ENCODE measurements around the gene SLC15A1.

Gene SLC15A1

DNA sequence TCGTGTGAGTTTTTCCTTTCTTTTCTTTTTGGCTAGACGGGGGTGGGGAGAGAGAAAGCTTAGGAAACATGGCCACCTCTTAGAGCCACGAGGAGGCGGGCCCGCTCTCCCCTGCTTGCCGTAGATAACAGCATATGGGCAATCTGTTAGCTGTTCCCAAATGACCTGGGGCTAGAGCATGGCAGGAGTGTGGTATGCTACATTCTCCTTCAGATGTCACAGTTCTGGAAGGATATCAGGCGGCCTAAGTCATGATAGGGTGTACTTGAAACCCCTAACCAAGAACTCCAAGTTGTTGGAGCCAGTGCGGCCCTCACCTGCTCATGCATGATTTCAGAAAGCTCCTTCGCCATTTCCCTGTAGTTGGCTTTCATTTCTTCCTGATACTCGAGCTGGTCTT is 44.3 kb upstream of the SLC15A1 start:
- H3K4me3 ChIP-seq (ENCODE audit: low read depth, low read length): no peak overlapping the region
- DNase-seq (ENCODE audit: low read depth): no peak
- TF ChIP-seq, protein P1, sequence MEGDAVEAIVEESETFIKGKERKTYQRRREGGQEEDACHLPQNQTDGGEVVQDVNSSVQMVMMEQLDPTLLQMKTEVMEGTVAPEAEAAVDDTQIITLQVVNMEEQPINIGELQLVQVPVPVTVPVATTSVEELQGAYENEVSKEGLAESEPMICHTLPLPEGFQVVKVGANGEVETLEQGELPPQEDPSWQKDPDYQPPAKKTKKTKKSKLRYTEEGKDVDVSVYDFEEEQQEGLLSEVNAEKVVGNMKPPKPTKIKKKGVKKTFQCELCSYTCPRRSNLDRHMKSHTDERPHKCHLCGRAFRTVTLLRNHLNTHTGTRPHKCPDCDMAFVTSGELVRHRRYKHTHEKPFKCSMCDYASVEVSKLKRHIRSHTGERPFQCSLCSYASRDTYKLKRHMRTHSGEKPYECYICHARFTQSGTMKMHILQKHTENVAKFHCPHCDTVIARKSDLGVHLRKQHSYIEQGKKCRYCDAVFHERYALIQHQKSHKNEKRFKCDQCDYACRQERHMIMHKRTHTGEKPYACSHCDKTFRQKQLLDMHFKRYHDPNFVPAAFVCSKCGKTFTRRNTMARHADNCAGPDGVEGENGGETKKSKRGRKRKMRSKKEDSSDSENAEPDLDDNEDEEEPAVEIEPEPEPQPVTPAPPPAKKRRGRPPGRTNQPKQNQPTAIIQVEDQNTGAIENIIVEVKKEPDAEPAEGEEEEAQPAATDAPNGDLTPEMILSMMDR (IDR thresholded peaks at IDR 0.05; ENCODE audit: insufficient read depth, low read depth, low read length, missing control alignments): no peak

DNA sequence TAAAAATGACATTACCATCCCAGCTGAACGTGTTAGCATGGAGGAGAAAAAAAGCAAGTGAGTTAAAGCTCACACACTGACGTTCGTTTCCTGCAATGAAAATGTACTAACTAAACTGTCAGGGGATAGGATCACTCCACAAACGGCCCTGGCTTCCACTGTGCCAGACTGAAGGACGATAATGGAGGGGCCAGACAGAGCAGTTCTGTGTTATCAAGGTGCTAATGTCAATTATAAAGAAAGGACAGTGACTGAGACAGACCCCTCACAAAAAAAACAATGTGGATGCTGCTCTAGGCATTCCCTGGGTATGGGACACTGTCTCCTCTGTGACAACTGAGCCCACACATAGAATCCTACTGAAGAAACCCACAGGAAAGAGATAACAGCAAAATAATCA is 43.7 kb upstream of the SLC15A1 start:
- no peak for DNase-seq (ENCODE audit: low read depth)
- TF ChIP-seq, protein P1 (IDR thresholded peaks at IDR 0.05; ENCODE audit: insufficient read depth, low read depth, low read length, missing control alignments): no peak
- H3K4me3 ChIP-seq (ENCODE audit: low read depth, low read length): no peak overlapping the region

DNA sequence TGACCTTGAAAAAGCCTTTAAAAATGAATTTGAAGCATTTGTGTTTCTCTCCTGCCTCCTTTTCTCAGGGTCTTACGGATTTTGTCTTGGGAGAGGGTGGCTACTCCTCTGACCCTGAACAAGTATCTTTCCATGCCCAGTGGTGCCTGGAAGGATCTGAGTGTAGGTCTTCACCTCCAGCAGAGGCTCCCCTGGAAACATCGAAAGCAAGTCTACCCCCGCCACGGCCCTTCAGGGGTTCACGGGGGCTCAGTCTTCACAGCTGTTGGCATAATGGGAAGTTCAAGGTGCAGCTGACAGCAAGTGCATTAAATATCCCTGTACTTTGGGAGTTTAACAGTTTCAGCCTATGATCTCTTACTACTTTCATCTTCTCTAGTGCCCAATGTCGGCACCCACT is 42.7 kb upstream of the SLC15A1 start:
- TF ChIP-seq, protein P1 (IDR thresholded peaks at IDR 0.05; ENCODE audit: insufficient read depth, low read depth, low read length, missing control alignments): no peak
- no peak for DNase-seq (ENCODE audit: low read depth)
- no peak overlapping the region for H3K4me3 ChIP-seq (ENCODE audit: low read depth, low read length)

DNA sequence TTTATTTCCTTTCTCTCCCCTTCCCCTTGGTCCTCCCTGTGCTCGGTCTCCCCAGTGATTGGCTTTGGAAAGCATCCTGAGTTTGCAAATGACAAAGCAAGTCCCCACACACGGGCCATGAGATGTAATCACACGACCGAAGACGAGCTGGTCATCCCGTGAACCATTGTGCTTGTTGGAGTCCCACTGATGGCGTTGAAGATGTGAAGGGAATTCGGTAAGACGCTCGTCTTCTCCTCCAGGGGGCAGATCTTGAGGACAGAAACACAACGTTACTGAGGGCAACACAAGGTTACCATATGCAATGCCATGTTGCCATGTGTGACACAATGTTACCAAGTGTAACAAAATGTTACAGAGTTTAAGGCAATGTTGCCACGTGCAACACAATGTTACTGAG is 42.0 kb upstream of the SLC15A1 start:
- TF ChIP-seq, protein P1 (IDR thresholded peaks at IDR 0.05; ENCODE audit: insufficient read depth, low read depth, low read length, missing control alignments): no peak
- no peak overlapping the region for H3K4me3 ChIP-seq (ENCODE audit: low read depth, low read length)
- DNase-seq (ENCODE audit: low read depth): no peak

DNA sequence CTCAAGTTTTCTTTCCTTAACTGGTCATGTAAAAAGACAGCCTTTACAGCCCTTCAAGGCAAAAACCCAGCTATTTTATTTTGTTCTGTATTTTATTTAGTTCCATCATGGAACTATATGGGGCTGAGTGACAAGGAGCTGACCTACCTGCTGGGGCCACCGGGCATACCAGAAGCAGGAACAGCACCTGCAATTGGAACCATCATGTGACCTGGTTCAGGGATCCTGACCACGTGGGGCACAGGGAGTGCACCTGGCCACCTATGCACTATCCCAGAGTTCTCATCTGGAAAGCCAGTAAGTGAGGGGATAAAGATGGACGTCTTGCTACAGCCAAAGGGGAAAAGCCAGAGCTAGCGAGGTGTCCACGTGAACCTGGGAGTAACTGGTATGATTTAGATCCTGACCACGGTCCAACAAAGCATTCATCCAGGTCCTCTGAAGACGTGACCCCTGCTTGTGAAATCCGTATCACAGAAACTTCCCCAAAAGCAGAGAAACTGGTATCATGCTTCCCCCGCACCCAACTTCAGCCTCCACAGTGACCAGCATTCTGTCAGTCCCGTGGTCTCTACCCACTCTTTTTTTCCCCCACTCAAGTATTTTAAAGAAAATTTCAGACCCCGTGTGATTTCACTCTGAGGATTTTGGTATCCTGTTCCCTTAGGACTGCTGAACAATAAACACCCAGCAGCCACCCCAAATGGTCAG is 40.5 kb upstream of the SLC15A1 start:
- TF ChIP-seq, protein P1 (IDR thresholded peaks at IDR 0.05; ENCODE audit: insufficient read depth, low read depth, low read length, missing control alignments): no peak
- H3K4me3 ChIP-seq (ENCODE audit: low read depth, low read length): no peak overlapping the region
- no peak for DNase-seq (ENCODE audit: low read depth)

DNA sequence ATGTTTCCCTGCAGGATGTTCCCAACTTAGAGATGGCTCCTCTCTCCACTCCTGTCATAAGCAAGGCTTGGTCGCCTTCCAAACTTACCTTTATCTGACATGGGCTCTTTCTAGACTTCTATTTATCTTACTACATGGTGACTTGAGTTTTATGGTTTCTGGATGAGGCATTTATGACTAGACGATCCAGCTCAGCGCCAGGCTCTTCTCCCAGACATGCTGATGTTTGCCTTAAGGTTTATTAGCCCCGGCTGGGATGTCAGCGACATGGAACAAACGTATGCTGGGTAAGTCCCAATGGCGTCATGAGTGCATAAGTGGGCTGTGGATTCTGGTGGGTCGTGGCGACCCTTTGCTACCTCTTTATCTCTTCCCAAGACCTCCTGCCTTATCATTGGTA is 39.8 kb upstream of the SLC15A1 start:
- no peak overlapping the region for H3K4me3 ChIP-seq (ENCODE audit: low read depth, low read length)
- no peak for DNase-seq (ENCODE audit: low read depth)
- TF ChIP-seq, protein P1 (IDR thresholded peaks at IDR 0.05; ENCODE audit: insufficient read depth, low read depth, low read length, missing control alignments): no peak

DNA sequence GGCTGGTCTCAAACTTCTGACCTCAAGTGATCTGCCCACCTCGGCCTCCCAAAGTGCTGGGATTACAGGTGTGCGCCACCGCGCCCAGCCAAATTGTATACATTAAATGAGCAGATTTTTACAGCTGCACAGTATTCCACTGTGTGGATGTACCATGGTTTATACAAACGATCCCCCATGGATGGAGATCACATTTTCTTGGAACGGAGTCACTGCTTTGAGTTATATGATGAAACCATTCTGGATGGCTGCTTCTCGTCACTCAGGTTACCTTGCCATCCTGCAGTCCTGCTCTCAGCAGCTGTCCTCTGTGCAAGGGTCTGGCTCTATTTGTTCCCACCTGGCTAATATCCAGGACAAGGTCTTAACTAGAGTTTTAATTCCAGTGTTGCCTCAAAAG is 39.1 kb upstream of the SLC15A1 start:
- TF ChIP-seq, protein P1 (IDR thresholded peaks at IDR 0.05; ENCODE audit: insufficient read depth, low read depth, low read length, missing control alignments): no peak
- no peak for DNase-seq (ENCODE audit: low read depth)
- no peak overlapping the region for H3K4me3 ChIP-seq (ENCODE audit: low read depth, low read length)

All from GM12865 (cell line).